ENCODE measurements around the gene TOP1.

Gene TOP1

DNA sequence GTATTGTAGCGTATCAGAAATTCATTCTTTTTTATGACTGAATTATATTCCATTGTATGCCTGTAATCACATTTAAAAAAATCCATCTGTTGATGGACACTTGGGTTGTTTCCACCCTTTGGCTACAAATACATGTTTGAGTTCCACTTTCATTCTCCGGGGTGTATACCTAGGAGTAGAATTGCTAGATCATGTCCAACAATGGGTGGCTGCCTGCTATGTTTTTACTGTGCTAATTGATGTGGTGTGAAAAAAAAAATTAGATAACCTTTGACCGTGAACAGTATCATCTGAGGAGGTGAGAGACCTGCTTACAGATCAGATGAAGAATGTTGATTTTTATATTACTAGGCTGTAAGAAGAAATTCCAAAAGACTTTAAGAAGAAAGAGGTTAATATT is 37.1 kb downstream of the TOP1 start:
- TF ChIP-seq, protein P1, sequence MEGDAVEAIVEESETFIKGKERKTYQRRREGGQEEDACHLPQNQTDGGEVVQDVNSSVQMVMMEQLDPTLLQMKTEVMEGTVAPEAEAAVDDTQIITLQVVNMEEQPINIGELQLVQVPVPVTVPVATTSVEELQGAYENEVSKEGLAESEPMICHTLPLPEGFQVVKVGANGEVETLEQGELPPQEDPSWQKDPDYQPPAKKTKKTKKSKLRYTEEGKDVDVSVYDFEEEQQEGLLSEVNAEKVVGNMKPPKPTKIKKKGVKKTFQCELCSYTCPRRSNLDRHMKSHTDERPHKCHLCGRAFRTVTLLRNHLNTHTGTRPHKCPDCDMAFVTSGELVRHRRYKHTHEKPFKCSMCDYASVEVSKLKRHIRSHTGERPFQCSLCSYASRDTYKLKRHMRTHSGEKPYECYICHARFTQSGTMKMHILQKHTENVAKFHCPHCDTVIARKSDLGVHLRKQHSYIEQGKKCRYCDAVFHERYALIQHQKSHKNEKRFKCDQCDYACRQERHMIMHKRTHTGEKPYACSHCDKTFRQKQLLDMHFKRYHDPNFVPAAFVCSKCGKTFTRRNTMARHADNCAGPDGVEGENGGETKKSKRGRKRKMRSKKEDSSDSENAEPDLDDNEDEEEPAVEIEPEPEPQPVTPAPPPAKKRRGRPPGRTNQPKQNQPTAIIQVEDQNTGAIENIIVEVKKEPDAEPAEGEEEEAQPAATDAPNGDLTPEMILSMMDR (IDR thresholded peaks at IDR 0.05; ENCODE audit: insufficient read depth, low read depth, low read length, missing control alignments), result no peak
- H3K4me3 ChIP-seq (ENCODE audit: low read depth, low read length), result no peak overlapping the region
- DNase-seq (ENCODE audit: low read depth), result no peak

DNA sequence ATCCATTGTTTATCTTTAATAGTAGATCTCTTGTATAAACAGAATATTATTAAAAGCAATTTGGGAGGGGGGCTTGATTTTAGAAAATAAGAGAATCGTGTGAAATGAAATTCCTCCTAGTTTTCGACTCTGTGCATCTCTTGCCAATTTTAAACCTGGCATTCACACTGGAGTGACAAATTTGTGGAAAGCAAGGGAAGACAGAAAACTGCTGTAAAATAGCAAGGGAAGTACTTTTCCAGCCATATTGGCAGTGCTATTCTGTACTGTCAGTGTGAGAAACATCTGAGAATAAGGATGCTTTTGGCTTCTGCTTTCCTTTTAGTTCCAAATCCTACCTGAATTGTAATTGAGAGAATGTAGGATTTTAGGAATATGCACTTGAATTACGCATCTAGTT is 40.2 kb downstream of the TOP1 start:
- no peak for DNase-seq (ENCODE audit: low read depth)
- TF ChIP-seq, protein P1 (IDR thresholded peaks at IDR 0.05; ENCODE audit: insufficient read depth, low read depth, low read length, missing control alignments), result no peak
- no peak overlapping the region for H3K4me3 ChIP-seq (ENCODE audit: low read depth, low read length)

DNA sequence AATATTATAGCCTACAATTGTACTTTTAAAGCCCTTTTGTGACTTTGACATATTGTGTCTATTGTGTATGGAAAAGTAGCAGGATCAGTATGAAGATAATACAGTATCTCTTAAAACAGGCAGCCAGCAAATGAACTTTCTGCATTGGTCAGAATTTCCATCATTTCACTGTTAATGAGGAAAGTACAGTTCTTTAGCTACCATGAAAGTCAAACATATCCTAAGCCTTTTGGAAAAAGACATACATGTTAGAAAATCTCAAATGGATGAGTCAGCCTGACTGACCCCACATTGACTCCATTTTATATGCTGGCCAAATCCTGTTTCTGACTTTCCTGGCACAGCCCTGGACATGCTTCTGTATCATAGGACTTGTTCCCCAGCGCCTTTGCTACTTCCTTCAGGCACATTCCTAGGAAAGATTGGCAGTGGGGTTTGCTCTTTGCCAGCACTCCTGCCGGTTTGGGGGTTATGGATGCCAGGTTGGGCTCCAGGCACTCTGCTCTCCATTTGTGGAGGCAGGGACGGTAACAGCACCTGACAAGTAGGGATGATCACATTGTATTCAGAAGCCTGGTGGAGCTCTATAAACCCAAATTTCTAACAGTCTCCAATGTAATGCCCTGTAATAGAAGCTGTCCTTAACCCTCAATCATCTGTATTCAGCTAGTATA is 43.7 kb downstream of the TOP1 start:
- DNase-seq (ENCODE audit: low read depth), result no peak
- no peak overlapping the region for H3K4me3 ChIP-seq (ENCODE audit: low read depth, low read length)
- TF ChIP-seq, protein P1 (IDR thresholded peaks at IDR 0.05; ENCODE audit: insufficient read depth, low read depth, low read length, missing control alignments), result no peak

DNA sequence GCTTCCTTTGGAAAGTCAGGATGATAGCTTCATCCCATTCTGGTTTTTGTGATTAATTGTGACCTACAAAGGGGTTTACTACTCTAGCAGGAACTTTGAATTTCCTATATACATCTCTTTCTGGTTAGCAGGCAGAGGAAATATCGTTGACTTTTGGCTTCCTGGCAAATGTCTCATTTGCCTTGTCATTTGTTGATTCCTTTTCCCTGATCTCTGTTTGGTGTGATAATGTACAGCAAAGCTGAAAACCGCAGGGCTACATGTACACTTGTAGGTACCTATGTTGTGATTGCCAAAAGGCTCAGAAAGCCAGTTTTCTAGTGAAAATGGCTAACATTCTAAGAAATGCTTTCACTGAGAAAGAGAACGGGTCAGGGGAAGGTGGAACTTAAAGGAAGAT is 44.3 kb downstream of the TOP1 start:
- TF ChIP-seq, protein P1 (IDR thresholded peaks at IDR 0.05; ENCODE audit: insufficient read depth, low read depth, low read length, missing control alignments), result no peak
- no peak overlapping the region for H3K4me3 ChIP-seq (ENCODE audit: low read depth, low read length)
- no peak for DNase-seq (ENCODE audit: low read depth)

DNA sequence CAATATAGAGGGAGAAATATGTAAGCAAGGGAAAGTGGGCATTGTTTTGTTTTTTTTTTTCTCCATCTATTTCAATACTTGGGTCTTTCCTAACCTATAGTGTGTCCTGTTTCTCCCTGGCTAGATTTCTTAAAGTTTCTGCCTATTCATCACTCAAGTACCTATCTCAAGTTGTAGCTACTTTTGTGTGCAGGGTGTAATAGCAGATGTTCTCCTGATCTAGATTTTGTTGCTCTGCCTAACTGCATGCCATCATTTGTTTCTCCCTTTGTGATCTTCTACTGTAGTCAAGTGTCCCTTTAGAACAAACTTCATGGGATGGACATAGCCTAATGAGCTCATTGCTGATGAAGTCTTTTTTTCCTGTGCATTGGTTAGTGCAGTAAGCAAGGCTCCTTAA is 45.8 kb downstream of the TOP1 start:
- no peak for DNase-seq (ENCODE audit: low read depth)
- H3K4me3 ChIP-seq (ENCODE audit: low read depth, low read length), result no peak overlapping the region
- TF ChIP-seq, protein P1 (IDR thresholded peaks at IDR 0.05; ENCODE audit: insufficient read depth, low read depth, low read length, missing control alignments), result no peak

DNA sequence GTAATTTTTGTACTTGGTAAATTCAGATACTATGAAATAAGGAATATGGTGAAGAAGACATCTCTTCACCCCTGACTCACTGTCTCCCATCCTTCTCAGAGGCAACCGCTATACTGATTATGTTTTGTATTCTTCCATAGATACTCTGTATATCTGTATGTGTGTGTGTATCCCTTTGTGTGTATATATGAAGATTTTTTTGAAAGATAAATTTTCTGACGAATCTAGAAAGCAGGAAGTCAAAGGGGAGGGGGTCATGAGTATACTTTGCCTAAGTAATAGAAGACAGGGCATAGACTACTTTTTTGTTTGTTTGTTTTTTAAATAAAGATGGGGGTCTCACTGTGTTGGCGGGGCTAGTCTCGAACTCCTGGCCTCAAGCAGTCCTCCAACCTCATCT is 48.2 kb downstream of the TOP1 start:
- TF ChIP-seq, protein P1 (IDR thresholded peaks at IDR 0.05; ENCODE audit: insufficient read depth, low read depth, low read length, missing control alignments), result no peak
- H3K4me3 ChIP-seq (ENCODE audit: low read depth, low read length), result no peak overlapping the region
- no peak for DNase-seq (ENCODE audit: low read depth)

DNA sequence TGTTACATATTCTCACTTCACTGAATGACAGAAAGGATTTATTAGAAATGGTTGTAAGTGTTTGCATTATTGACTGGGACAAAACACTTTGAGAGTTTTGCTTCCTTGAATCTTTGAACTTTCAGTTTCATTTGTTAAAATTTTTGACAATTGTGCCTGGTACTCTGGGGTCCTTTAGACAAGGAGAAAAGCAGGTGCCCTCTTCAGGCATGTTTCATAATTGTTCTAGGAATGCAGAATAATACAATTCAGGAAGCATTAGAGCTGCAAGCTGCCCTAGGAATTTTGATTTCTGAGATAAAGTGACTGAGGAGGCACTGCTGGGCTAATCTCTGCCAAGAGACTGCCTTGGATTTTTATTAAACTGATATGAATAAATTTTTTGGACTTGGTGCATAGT is 49.7 kb downstream of the TOP1 start:
- DNase-seq (ENCODE audit: low read depth), result peak; percentile 44
- H3K4me3 ChIP-seq (ENCODE audit: low read depth, low read length), result no peak overlapping the region
- TF ChIP-seq, protein P1 (IDR thresholded peaks at IDR 0.05; ENCODE audit: insufficient read depth, low read depth, low read length, missing control alignments), result no peak

Data from GM12865 (cell line).